HL-60/S4 treated with phorbol 12-myristate 13-acetate at 8.2 ng/mL for 4 days and 3 days (cell line): Measurements from ENCODE around the gene CHST9.
"Not testable (repeated sequence)": the region's sequence is repeated elsewhere in the genome, so short reads cannot be mapped to it uniquely, and the experiment has no call there.

ENCODE experiments used
- in situ Hi-C: fragments of 300-500 bp; cut with MboI; formaldehyde crosslinking; loops from 2 replicates; pipeline ENCODE4 v1.15.0; 2022; ENCODE audit warnings: low sequenced_read_pairs

CHST9 gene

DNA sequence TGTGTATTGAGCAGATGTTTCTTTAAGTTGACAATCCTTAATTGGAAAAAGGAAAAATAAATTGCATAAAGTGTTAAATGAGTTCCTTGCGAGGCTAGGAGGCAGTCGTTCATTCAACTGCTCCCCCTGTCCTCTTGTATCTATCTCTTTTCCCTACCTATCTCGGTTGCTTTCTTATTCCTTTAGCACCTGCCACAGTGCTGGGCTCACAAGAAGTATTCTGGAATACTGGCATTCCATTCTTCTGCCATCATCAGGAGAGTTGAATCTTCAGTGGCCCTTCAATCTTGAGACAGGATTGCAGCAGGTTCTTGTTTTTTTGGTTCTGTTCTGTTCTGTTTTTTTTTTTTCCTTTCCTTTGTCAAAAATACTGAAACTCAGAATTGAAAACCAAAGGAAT, 176.5 kb downstream of the CHST9 start:
- in situ Hi-C loops, result no loop called here

DNA sequence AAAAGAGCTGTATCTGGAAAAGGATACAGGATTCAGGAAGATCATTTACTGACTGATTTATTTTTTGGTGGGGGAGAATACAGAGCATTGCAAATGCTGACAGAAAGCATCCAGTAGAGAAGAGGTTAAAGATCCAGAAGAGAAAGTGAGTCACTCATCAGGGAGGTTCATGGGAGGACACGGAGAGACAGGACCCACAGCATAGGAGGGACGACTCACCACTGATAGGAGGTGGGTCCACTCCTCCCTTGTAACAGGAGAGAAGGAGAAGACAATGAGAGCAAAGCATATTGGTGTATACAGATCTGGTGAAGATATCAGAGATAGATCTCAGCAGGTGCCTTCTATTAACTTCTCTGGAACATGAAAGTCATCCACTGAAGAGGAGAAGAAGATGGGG, 177.2 kb downstream of the CHST9 start:
- in situ Hi-C loops, result no loop called here

DNA sequence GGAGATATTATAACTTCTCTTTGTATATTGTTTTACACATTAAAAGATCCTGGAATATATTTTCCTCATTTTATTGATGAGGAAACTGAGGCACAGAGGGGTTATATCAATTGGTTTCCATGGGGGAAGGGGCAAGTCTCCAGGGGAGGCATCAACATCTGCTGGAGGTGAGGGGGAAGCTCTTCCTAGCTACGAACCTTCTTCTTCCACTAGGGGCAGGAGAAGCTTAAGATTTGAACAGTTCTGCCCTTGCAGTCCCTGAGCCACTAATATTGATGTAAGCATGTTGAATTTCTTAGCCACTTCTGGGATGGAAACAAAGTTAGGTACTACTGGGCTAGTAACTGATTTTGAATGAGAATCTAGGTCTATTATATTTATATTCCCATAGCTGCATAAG, 179.5 kb downstream of the CHST9 start:
- in situ Hi-C loops, result no loop called here

DNA sequence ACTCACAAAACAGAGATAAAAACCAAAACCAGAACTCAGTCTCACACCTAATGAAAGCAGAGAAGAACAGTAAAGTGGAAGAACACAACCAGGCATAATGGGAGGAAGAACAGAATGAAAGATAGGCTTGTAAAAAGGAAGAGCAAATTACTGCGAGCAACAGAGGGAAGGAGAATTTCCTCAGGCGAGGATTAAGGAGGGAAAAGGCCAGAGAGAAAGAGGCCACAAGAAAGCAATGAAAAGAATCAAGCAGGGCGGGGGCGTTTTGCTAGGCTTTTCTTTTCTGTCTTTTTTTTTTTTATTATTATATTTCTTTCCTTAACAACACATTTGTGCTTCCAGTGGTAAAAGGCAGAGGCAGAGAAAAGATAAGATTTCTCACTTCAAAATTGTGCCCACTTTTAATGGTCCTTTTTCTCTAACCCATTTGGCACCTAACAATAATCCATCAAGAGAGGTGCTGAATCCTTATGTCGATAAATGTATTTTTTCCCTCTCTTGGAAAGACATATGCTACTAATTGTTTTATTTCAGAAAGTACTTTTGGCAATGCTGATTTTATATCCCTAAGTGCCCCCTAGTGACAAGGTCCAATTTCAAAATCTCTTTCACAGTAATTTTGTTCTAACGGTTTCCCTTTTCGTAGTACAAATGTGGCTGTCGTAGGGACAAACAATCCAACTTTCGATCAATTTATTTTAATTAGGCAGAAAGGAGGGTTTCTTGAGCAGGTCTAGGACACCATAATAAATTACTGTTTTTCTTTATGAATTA, 180.9 kb downstream of the CHST9 start:
- in situ Hi-C loops, result no loop called here

DNA sequence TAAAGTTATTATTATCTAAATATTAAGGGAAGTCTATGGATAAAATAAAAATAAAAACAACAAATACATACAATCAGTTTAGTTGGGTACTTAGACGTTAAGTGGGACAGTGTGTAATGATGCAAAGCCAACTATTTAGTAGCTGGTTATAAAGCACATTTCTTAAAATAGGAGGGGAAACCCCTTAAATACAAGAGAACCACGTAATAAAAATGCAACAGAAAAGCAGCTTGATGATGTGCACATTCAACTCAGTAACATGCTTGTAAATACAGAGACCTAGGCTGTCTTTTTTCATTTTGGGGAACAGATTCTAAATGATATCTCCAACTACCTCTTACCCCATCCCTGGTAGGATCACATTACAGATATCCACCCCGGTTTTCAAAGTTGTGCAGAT, 185.3 kb downstream of the CHST9 start:
- in situ Hi-C loops, result no loop called here

DNA sequence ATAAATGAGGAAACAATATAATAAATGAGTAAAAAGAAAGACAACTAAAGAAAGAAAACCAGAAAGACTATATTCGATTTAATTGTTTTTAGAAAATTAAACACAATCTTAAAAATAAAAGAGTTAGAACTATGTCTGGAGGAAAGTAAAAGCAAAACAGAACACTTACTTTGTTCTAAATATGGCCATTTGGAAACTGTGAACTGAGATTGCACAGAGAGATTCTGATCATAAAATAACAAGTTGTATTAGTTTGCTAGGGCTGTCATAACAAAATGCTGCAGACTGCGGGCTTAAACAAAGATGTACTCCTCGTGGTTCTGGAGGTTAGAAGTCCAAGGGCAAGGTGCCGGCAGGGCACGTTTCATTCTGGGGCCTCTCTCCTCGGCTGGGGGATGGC, 191.5 kb downstream of the CHST9 start:
- in situ Hi-C loops, result no loop called here

DNA sequence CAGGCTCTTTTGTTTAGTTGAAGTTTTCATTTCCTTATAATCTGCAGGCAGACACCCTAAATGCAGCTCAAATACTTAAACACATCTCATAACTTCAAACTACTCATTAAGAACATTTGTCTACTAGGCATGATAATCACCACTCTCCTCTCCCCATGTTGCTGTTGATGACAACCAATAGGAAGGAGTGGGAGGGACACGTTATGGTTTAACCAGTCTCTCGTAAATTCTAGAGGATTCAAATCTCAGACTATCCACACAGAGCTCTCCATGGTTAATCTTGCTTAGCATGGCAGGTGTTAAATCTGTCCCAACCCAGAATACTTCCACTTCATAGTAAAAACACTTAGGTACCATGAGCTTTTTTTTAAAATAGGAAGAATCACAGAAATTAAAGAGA, 192.2 kb downstream of the CHST9 start:
- in situ Hi-C loops, result no loop called here

DNA sequence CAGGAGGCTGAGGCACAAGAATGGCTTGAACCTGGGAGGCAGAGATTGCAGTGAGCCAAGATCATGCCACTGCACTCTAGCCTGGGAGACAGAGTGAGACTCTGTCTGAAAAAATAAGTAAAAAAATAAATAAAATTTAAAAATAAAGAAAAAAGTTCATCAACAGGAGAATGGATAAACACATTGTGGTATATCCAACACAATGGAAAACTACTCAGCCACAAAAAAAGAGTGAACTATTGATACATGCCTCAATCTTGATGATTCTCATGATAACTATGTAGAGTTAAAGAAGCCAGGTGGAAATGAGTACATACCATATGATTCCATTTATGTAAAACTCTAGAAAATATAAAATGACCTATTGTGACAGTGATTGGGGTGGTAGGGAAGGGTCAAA, 195.3 kb downstream of the CHST9 start:
- in situ Hi-C loops, result no loop called here

DNA sequence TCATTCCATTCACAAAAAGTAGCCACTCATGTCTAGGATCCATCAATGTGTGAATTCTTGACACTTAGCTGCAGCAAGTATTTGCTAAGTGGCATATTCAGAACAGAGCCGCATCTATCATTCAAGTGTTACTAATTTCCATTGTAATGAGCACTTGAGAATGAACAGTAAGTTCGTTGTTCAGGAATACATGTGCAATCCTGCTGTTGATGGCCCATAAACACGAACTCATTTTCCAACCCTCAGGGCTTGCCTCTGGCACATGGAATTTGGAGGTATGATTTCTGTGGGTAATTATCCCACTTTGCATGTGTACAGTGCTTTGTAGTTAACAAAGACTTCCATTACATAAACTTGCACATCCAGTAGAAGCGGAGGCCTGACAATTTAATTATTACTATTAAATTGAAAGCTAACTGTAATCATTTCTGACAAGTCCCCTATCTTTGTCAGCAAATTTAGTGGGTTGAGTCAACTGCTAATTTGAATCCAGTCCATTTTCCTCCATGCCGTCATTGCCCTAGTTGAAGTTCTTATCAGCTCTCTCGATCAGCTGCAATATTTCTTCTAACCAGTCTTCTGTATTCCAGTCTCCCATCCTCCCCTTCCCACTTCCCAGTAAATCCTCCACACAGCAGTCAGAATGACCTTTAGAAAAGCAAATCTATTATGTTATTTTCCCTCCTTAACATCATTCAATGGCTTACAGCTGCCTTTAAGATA, 203.6 kb downstream of the CHST9 start:
- in situ Hi-C loops, result no loop called here

DNA sequence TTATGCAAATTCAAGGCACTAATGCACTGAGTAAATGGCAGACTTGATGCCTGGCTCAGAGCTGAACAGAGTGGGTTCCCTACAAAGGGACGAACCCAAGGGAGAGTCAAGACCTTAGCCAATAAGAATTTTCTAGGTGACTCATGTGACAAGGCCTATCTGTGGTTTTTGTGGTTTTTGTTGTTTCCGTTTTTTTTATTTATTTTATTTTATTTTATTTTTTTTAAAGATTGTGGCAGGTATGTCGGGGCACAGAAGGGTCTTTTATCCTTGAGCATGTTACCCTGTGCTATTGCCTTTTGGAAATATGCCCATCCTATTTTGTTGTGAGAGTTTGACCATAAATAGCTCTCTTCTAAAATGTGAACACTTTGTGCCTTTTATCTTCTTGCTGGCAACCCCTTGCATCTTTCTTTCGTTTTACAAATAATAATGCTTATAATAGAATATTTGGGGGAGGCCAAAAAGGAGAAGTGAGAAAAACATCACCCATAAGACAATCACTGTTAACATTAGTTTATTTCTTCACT, 206.2 kb downstream of the CHST9 start:
- in situ Hi-C loops, result no loop called here

DNA sequence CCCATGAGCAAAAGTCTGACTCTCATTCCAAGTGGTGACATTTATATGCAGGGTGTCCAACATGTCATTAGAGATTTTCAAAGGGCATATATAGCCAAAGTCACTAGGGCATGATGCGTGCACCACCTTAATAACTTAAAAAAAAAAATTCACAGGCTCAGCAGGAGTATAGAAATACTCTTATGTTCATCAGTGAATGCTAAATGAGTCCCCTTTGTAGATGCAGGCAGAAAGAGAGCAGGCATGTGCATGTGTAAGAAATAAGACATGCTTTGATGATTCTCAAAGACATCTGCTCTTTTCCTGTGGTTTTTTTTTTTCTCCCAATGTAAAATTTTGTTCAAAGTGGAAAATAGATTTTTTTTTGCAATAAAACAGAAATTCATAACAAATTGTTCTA, 207.3 kb downstream of the CHST9 start:
- in situ Hi-C loops, result no loop called here

DNA sequence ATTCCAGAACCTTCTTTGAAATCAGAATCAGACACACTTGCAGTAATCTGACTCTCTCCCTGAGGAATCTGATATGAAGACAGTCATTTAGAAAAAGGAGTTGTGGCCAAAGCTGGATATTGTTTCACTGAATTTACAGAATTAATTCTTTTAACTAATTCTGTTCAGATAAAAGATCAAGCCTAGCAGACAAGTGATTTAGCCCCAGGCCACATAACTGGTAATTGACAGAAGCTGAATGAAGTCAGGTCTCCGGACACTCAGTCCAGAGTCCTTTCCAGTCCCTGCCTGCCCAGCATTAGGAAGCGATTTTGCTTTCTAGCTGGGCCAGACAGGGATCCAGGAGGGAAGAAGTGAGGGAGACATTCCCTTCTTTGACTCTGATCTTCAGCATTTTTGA, 208.9 kb downstream of the CHST9 start:
- in situ Hi-C loops, result no loop called here

DNA sequence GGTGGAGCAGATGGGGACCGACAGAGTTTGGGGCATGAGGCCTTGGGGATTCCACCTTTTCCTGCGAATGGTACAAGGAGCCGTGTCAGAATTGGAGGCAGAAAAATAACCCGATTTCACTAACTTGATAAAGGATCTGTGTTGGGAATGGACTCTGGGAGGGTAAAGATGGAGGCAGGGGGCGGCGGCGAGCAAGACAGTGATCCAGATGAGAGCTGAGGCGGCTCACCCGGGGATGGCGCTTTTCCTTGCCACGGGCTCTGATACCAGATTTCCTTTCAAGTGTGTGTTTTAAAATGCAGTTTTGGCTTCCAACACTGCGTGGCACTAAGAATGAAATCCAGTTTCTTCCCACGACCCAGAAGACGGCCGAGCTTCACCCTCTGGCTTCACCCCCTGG, 212.6 kb downstream of the CHST9 start:
- in situ Hi-C loops, result not testable (repeated sequence)

DNA sequence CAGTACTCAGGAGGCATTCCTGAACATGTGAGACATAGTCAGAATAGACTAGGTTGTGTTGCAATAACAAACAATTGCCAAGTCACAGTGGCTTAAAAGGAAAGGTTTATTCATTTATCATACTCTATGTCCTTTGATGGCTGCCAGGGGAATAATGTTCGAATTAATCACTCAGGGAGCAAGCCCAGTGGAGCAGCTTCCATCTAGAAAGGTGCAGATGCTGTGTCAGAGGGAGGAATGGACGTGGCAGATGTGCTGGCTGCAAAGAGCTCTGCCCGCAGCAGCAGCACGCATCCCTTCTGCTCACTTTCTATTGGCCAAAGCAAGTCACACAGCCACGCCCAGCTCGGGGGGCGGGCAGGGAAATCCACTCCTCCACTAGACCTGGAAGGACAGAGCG, 213.7 kb downstream of the CHST9 start:
- in situ Hi-C loops, result no loop called here

DNA sequence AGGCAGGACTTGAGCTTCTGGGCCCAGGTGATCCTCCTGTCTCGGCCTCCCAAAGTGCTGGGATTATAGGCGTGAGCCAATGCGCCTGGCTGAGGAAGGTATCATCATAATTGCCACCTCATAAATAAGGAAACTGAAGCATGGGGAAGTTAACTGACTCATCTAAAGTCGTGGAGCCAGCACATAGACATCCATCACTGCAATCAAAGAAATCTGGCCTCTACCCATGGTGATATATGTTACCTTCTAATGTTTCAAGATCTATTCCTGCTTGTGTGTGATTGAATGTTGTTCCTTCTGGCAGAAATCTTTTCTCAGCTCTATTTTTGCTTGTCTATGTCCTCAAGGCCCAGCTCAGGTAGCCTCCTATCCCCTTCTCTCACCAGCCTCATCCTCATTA, 214.5 kb downstream of the CHST9 start:
- in situ Hi-C loops, result no loop called here

DNA sequence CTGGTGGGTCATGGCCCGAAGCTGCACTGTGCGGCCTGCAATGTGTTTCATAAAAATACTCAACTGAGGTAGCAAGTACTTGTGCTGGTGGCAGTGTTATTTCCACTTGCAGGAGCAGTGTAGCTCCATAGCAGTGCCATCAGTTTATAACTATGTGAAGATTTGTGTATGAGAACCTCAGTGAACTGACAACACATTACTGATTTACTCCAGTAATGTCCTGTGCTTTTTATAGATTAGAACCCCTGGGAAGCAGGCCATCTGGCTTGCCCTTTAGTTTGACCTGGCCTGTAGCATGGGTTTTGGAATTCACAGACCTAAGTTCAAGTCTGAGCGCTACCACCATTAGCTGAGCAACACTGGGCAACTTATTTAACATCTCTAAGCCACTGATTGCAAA, 219.9 kb downstream of the CHST9 start:
- in situ Hi-C loops, result no loop called here

DNA sequence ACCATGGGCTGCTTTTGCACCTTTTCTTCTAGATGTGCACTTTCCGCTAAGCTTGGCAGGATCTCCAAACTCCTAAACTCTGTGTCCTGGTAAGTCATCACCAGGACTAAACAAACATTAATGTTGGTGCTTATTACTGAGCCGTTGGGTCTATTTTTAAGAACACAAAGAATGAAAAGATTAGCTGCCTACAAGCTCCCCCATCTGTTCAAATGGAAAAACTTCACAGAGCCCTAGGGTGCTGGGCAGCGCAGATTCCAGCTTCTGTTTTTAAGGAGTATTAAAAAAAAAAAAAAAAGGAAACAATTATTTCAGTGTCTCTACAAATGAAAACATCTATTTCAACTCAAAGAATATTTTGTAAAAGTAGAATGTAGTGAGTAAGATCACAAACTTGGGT, 221.8 kb downstream of the CHST9 start:
- in situ Hi-C loops, result no loop called here

DNA sequence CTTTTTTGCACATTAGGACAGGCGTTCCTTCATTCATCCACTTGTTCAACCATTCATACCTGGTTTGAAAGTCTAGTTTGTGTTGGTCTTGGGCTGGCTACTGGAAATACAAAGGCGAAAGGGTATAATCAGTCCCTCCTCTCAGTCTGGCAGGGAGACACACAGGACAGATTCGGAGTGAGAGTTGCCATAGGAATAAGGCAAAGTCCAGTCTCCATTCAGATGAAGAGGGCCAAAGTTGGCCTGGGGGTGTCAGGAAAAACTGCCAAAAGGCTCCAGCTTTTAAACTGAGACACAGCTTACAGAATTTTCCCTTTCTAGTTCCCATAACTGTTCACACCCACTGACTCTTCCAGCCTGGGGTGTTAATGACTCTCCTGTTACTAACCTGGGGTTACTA, 223.3 kb downstream of the CHST9 start:
- in situ Hi-C loops, result no loop called here

DNA sequence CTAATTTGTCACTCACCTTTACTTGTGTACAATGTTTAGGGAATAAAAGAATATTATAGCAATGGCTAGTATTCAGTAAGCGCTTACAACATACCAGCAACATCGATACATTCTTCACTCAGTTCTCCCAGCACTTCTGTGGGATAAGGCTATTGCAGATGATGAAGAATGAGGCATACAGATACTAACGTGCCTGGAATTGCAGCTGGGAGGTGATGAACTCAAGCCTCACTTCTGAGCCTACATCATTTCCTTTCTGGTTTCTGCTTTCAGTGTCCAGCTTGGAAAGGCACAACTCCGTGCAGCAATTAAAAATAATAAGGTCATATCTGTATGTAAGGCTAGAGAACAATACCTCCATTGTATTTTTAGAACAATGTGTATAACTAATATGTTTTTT, 224.2 kb downstream of the CHST9 start:
- in situ Hi-C loops, result no loop called here

DNA sequence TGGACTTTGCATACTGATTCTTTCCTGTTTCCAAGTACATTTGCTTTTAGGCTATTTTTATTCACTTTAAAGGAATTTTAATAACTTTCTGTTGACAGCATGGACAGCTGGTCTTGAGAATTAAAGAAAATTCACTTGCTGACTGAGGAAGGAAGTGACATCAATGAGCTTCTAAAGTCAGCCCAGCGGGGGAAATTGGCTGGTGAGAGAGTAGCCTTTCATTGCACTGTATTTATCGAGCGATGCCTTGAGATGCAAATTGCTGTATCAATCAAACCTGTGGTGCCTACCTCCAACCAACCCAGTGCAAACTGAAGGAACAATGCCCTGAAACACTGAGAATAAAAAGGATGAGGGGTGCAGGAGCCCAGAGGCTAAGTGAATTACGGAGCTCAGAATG, 228.2 kb downstream of the CHST9 start:
- in situ Hi-C loops, result no loop called here

DNA sequence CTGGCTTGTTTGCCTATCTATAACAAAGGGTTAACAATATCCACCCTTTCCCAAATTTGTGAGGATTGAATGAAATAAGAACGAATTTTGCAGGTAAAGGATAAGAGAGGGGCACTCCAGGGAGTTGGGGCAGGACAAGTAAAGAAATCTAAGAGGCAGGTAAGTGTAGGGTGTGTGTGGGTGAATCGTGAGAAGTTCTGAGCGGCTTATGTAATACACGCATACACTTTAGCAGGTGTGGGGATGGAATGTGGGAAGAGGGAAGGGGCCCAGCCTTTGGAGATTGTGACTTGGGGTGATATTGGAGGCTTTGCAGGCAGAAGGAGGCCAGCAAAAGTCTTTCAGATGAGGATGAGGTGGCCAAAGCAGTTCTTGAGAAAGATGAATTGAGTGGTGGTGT, 236.4 kb downstream of the CHST9 start:
- in situ Hi-C loops, result no loop called here

DNA sequence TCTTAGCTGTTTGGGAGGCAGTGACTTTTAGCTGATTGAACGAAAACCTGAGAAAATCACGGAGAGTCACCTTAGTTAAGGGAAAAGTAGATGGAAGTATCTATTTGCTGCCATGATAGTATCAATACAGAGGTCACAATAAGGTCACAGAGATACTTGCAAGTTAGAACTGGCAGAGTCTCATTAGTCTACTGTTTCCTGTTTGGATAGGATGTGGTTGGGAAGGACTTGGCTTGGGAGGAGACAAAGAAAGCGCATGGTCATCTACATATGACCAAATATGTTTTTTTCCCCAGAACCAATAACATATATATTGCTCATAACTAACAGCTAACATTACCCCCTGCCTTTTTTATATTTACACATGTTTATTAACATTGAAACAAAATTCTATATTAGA, 241.2 kb downstream of the CHST9 start:
- in situ Hi-C loops, result no loop called here
